ENCODE results near the gene NDUFV3. TPM values are rescaled to one million over a fixed set of nuclear protein-coding genes. Genes with fewer than 3 reads are reported as not detected.
A peak's percentile ranks its signal among the peaks of the same experiment; 100 is the strongest.

Gene NDUFV3
- total and polyA plus RNA-seq, 2 of the 13 experiments (the other 11 are each of a cell fraction or from before 2014, with no cell fraction given): 14.2 to 29.6 TPM

DNA sequence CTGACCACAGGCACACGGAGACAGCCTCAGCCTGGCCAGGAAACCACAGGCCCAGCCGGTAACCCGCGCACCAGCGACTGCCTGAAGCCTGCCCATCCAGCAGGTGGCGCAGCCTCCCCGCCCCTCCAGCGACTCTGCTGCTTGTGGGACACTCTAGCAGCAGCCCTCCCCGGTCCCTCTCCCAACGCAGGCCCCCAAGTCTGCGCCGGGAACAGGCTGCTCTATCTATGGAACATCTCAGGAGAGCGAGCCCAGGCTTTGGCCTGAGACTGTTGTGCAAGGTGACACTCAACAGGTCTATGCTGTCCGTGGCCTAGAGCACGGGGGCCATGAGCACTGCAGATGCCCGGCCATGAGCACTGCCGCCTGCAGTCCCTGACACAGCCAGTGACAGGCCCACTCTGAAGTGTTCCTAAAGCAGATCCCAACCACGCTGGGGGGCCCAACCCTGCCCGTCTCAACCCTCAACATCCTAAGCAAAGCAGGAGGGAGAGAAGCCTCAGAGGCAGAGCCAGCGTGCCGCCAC, 42.2 kb upstream of the NDUFV3 start (continued):
- no peak for TF ChIP-seq ZNF543 (CRISPR knock-in tag; IDR thresholded peaks at IDR 0.05)
- TF ChIP-seq, protein P1, sequence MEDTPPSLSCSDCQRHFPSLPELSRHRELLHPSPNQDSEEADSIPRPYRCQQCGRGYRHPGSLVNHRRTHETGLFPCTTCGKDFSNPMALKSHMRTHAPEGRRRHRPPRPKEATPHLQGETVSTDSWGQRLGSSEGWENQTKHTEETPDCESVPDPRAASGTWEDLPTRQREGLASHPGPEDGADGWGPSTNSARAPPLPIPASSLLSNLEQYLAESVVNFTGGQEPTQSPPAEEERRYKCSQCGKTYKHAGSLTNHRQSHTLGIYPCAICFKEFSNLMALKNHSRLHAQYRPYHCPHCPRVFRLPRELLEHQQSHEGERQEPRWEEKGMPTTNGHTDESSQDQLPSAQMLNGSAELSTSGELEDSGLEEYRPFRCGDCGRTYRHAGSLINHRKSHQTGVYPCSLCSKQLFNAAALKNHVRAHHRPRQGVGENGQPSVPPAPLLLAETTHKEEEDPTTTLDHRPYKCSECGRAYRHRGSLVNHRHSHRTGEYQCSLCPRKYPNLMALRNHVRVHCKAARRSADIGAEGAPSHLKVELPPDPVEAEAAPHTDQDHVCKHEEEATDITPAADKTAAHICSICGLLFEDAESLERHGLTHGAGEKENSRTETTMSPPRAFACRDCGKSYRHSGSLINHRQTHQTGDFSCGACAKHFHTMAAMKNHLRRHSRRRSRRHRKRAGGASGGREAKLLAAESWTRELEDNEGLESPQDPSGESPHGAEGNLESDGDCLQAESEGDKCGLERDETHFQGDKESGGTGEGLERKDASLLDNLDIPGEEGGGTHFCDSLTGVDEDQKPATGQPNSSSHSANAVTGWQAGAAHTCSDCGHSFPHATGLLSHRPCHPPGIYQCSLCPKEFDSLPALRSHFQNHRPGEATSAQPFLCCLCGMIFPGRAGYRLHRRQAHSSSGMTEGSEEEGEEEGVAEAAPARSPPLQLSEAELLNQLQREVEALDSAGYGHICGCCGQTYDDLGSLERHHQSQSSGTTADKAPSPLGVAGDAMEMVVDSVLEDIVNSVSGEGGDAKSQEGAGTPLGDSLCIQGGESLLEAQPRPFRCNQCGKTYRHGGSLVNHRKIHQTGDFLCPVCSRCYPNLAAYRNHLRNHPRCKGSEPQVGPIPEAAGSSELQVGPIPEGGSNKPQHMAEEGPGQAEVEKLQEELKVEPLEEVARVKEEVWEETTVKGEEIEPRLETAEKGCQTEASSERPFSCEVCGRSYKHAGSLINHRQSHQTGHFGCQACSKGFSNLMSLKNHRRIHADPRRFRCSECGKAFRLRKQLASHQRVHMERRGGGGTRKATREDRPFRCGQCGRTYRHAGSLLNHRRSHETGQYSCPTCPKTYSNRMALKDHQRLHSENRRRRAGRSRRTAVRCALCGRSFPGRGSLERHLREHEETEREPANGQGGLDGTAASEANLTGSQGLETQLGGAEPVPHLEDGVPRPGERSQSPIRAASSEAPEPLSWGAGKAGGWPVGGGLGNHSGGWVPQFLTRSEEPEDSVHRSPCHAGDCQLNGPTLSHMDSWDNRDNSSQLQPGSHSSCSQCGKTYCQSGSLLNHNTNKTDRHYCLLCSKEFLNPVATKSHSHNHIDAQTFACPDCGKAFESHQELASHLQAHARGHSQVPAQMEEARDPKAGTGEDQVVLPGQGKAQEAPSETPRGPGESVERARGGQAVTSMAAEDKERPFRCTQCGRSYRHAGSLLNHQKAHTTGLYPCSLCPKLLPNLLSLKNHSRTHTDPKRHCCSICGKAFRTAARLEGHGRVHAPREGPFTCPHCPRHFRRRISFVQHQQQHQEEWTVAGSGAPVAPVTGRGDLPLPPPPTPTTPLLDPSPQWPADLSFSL (CRISPR knock-in tag; IDR thresholded peaks at IDR 0.05): no peak
- TF ChIP-seq, protein P2, sequence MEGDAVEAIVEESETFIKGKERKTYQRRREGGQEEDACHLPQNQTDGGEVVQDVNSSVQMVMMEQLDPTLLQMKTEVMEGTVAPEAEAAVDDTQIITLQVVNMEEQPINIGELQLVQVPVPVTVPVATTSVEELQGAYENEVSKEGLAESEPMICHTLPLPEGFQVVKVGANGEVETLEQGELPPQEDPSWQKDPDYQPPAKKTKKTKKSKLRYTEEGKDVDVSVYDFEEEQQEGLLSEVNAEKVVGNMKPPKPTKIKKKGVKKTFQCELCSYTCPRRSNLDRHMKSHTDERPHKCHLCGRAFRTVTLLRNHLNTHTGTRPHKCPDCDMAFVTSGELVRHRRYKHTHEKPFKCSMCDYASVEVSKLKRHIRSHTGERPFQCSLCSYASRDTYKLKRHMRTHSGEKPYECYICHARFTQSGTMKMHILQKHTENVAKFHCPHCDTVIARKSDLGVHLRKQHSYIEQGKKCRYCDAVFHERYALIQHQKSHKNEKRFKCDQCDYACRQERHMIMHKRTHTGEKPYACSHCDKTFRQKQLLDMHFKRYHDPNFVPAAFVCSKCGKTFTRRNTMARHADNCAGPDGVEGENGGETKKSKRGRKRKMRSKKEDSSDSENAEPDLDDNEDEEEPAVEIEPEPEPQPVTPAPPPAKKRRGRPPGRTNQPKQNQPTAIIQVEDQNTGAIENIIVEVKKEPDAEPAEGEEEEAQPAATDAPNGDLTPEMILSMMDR (CRISPR knock-in tag; IDR thresholded peaks at IDR 0.05): peak; percentile 66
- TF ChIP-seq, protein P3, sequence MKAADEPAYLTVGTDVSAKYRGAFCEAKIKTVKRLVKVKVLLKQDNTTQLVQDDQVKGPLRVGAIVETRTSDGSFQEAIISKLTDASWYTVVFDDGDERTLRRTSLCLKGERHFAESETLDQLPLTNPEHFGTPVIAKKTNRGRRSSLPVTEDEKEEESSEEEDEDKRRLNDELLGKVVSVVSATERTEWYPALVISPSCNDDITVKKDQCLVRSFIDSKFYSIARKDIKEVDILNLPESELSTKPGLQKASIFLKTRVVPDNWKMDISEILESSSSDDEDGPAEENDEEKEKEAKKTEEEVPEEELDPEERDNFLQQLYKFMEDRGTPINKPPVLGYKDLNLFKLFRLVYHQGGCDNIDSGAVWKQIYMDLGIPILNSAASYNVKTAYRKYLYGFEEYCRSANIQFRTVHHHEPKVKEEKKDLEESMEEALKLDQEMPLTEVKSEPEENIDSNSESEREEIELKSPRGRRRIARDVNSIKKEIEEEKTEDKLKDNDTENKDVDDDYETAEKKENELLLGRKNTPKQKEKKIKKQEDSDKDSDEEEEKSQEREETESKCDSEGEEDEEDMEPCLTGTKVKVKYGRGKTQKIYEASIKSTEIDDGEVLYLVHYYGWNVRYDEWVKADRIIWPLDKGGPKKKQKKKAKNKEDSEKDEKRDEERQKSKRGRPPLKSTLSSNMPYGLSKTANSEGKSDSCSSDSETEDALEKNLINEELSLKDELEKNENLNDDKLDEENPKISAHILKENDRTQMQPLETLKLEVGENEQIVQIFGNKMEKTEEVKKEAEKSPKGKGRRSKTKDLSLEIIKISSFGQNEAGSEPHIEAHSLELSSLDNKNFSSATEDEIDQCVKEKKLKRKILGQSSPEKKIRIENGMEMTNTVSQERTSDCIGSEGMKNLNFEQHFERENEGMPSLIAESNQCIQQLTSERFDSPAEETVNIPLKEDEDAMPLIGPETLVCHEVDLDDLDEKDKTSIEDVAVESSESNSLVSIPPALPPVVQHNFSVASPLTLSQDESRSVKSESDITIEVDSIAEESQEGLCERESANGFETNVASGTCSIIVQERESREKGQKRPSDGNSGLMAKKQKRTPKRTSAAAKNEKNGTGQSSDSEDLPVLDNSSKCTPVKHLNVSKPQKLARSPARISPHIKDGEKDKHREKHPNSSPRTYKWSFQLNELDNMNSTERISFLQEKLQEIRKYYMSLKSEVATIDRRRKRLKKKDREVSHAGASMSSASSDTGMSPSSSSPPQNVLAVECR (CRISPR knock-in tag; IDR thresholded peaks at IDR 0.05; ENCODE audit: borderline replicate concordance): no peak
- TF ChIP-seq, protein P4, sequence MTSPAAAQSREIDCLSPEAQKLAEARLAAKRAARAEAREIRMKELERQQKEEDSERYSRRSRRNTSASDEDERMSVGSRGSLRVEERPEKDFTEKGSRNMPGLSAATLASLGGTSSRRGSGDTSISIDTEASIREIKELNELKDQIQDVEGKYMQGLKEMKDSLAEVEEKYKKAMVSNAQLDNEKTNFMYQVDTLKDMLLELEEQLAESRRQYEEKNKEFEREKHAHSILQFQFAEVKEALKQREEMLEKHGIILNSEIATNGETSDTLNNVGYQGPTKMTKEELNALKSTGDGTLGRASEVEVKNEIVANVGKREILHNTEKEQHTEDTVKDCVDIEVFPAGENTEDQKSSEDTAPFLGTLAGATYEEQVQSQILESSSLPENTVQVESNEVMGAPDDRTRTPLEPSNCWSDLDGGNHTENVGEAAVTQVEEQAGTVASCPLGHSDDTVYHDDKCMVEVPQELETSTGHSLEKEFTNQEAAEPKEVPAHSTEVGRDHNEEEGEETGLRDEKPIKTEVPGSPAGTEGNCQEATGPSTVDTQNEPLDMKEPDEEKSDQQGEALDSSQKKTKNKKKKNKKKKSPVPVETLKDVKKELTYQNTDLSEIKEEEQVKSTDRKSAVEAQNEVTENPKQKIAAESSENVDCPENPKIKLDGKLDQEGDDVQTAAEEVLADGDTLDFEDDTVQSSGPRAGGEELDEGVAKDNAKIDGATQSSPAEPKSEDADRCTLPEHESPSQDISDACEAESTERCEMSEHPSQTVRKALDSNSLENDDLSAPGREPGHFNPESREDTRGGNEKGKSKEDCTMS (CRISPR knock-in tag; conservative IDR thresholded peaks at IDR 0.05): no peak
- TF ChIP-seq, protein P5, sequence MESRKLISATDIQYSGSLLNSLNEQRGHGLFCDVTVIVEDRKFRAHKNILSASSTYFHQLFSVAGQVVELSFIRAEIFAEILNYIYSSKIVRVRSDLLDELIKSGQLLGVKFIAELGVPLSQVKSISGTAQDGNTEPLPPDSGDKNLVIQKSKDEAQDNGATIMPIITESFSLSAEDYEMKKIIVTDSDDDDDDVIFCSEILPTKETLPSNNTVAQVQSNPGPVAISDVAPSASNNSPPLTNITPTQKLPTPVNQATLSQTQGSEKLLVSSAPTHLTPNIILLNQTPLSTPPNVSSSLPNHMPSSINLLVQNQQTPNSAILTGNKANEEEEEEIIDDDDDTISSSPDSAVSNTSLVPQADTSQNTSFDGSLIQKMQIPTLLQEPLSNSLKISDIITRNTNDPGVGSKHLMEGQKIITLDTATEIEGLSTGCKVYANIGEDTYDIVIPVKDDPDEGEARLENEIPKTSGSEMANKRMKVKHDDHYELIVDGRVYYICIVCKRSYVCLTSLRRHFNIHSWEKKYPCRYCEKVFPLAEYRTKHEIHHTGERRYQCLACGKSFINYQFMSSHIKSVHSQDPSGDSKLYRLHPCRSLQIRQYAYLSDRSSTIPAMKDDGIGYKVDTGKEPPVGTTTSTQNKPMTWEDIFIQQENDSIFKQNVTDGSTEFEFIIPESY (CRISPR knock-in tag; IDR thresholded peaks at IDR 0.05): peak; percentile 99
- no peak for TF ChIP-seq ZSCAN12 (CRISPR knock-in tag; IDR thresholded peaks at IDR 0.05)
- no peak for TF ChIP-seq REL (CRISPR knock-in tag; conservative IDR thresholded peaks at IDR 0.05)
- no peak for TF ChIP-seq SIX4 (CRISPR knock-in tag; IDR thresholded peaks at IDR 0.05)
- TF ChIP-seq ZNF780A (CRISPR knock-in tag; IDR thresholded peaks at IDR 0.05): no peak
- no peak for TF ChIP-seq THAP11 (CRISPR knock-in tag; IDR thresholded peaks at IDR 0.05)
- TF ChIP-seq ZBTB8A (CRISPR knock-in tag; IDR thresholded peaks at IDR 0.05; ENCODE audit: borderline replicate concordance, low read depth): no peak
